DOHH2 (cell line): ENCODE measurements around the gene MBTD1.

Source experiments
- CTCF ChIP-seq: fragments of 200-600 bp; sonication (generic); IDR thresholded peaks from one replicate; pipeline ENCODE4 v1.5.1; 2014; ENCODE audit warnings: antibody characterized with exemption, mild to moderate bottlenecking, low read depth, low read length; ENCODE audit not compliant: poor library complexity, severe bottlenecking
- EZH2phosphoT487 ChIP-seq: fragments of 200-600 bp; sonication (generic); IDR thresholded peaks from 2 replicates; pipeline ENCODE4 v1.6.1; 2017; ENCODE audit warnings: borderline replicate concordance, mild to moderate bottlenecking, antibody characterized with exemption, low read length, moderate library complexity, mixed read lengths

DNA sequence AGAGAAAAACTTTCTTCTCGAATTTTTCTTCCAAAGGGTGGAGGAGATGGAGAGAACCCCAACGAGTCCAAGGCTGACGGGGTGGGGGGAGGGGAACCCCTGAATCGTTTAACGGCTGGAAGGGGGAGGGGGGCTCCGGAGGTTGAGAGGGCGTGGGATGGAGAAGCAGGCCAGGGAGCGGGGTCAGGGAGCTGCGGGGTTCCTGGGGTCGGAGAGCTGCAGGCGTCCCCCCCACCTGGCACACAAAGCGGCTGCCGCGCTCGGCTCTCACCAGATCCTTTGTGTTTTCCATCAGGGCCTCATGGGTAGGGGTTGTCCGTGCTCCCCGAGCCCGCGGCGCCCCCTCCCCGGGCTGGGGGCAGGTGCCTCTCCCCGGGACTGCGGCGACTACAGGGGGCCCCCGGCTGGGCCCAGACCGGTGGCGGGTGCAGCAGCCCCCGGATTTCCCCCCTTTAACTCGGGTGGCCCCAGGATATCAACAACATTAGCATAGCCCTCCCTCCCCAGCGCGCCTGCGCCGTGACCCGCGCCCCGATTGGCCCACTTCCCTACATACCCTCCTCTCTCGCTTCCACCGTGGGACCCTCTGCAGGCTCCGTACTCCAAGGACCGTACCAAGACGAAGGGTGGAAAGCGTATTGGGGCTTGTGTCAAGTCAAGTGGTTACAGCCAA, at the start of gene MBTD1:
- TF ChIP-seq CTCF = no peak
- TF ChIP-seq EZH2phosphoT487 = no peak
